Measurements from ENCODE around the gene MRPS7.

MRPS7 gene

GRCh38 chr17:75307957-75308731 lies 46.5 kb downstream of the MRPS7 start:
- H3K4me3 ChIP-seq (ENCODE audit: low read depth, low read length): no peak overlapping the region

DNA sequence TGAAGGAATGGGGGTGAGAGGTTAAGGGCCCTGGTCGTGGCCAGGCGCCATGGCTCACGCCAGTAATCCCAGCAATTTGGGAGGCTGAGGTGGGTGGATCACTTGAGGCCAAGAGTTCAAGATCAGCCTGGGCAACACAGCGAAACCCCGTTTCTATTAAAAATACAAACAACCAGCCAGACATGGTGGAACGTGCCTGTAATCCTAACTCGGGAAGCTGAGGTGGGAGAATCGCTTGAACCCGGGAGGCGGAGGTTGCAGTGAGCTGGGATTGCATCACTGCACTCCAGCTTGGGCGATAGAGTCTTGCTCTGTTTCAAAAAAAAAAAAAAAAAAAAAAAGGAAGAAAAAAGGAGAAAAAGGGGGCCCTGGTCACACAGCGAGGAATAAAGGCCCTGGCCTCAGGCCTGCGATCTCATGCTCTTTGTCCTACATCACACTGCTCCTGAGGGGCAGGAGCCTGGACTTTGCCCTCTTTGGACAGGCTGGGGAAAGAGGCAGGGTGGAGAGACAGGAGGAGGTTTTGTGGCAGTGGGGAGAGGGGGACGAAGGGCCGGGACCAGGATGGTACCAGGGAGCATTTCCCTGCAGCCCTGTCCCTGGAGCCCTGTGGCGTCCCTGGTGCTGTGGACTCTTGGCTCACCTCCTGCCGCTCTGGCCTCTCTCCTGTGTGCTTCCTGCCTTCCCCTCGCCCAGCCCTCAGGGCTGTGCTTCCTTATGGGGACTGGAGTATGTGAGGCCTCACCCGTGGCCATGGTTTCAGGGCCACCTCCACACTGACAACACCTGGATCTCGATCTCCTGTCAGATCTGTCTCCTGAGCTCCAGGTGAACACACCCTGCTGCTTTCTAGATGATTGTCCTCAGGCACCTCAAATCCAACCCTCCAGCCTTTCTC lies 47.3 kb downstream of the MRPS7 start:
- no peak overlapping the region for H3K4me3 ChIP-seq (ENCODE audit: low read depth, low read length)

DNA sequence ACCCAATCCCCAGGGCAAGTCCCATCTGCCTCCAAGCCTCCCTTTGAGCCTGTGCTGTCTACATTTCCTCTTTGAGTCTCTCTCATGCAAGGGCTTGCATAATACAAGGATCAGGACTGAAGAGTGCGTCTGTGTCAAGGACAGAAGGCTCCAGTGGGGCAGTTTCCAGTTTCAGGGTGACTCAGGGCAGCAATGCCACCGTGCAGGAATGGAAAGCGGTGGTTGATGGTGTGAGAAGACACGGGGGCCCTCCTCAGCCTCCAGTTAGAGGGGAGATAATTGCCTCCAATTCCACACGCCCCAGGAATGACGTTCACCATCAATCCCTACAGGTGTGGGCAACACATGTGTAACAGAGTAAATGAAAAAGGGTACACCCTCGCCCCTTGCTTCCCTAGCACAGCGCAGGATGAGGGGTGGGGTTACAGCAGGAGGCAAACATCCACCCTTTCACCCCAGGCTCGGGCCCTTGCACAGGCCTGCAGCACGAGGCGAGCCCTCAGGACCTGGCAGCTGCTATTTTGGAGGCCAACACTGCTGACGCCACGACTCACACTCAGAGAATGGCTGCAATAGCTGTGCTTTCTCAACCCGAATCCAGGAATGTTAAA lies 52.4 kb downstream of the MRPS7 start:
- H3K4me3 ChIP-seq (ENCODE audit: low read depth, low read length): no peak overlapping the region

GRCh38 chr17:75315541-75316243 lies 54.0 kb downstream of the MRPS7 start:
- H3K4me3 ChIP-seq (ENCODE audit: low read depth, low read length): no peak overlapping the region
